Glomerular endothelial cell (primary cell): Measurements from ENCODE around the gene LAMB1. TPM values are rescaled to one million over a fixed set of nuclear protein-coding genes. Genes with fewer than 3 reads are reported as not detected.
"Not testable (repeated sequence)": the region's sequence is repeated elsewhere in the genome, so short reads cannot be mapped to it uniquely, and the experiment has no call there.

Experiments used
- DNase-seq: peaks from one replicate; pipeline ENCODE4 v3.0.0-alpha.2; 2011; ENCODE audit warnings: low read depth, low spot score; ENCODE audit errors: extremely low read depth
- total RNA-seq: library from RNA; depleted of rRNA; stranded (reverse); fragments of >200 nt; gene quantifications from 2 replicates; pipeline ENCODE4 v1.2.3, GENCODE V29; 2015

LAMB1 gene
- total RNA-seq, 1 donor from 2014 or later = 732 TPM

DNA sequence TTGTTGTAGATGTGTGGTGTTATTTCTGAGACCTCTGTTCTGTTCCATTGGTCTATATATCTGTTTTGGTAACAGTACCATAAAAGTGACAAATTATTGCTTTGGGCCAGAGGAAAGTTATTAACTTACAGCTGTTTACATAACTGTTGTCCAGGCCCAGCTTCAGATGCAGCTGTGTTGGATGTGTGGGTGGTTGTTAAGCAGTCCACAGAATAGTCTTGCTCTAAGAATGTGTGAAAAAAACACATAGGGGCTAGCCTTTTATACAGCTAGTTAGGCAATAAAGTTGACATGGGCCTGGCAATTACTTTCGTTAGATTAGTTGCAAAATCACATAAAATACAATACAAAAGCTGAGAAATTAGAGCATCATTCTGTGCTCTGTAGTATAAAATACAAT lies 80.1 kb downstream of the LAMB1 start:
- DNase-seq = no peak

DNA sequence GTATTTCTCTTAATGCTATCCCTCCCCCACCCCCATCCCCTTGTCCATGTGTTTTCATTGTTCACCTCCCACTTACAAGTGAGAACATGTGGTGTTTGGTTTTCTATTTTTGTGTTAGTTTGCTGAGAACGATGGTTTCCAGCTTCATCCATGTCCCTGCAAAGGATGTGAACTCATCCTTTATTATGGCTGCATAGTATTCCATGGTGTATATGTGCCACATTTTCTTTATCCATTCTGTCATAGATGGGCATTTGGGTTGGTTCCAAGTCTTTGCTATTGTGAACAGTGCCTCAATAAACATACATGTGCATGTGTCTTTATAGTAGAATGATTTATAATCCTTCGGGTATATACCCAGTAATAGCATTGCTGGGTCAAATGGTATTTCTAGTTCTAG lies 81.1 kb downstream of the LAMB1 start:
- not testable (repeated sequence) for DNase-seq

DNA sequence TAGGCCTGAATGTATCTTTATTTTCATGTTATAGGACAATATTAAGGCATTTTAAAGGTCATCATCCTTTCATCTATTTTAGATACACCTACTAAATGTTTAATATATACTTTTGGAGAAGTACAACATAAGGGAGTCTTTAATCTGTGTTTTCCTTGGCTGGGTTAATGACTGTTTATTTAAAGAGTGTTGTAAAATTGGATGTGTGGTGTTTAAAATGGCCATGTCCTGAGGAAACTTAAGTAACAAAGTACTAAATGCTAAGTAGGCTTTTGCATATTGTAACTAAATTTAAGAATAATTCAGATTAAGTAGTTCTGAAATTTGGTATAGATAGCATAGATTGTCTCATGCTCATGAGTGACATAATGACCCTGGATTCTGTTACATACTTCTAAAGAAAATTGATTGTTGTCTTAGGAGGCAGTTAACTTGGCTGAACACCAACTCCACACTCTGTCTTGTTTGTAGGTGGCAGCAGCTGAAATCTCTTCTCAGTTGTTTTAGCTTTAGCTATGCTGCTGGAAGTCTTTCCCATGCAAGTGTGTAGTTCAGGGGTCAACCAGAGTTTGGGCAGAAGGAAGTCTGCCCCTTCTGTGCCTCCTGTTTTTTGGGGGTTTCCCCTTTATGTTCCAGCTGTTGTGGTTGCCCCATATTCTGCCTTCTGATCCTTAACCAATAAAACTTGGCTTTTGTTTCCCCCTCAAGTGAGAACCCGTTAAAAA lies 82.8 kb downstream of the LAMB1 start:
- no peak for DNase-seq

DNA sequence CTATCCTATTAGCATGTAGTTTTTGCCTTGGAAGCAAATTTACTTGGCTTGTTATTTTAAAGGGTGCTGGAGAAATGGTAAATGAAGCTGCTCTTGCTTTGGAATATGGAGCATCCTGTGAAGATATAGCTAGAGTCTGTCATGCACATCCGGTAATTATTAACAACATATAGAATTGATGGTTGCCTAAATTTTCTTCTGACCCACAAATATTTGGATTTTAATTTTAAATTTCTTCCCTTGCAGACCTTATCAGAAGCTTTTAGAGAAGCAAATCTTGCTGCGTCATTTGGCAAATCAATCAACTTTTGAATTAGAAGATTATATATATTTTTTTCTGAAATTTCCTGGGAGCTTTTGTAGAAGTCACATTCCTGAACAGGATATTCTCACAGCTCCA lies 84.0 kb downstream of the LAMB1 start:
- no peak for DNase-seq

DNA sequence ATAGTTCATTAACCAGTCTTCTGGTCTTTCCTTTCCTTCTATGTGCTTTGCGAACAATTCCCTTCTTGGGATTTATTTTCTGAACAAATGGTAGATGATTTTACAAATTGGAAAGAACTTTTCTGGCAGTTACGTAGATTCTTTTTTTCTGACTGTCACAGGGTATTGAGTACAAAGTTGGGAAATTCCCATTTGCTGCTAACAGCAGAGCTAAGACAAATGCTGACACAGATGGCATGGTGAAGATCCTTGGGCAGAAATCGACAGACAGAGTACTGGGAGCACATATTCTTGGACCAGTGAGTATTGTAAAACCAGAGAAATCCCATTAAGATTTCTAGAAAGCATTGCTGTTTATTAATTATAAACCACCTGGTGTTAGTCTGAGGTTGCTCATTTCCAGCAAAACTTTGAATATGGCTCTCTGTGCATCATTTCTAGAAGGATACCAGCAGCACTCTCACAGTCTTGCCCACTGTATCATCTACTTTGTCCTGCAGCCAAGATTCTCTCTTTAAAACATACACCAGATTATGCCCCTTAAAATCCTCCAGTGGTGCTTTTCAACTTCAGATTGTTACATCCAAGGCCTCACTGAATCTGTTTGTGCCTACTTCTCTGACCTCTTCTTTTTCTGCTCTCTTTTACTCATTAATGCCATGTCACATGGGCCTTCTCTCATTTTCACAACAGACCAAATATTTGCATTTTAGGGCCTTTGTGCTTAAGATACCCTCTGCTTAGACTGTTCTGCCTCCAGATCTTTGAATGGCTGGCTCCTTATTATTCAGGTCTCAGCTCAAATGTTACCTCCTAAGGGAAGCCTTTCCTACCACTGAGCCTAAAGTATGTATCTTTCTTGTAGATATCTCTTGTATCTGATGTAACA lies 85.0 kb downstream of the LAMB1 start:
- DNase-seq = no peak

DNA sequence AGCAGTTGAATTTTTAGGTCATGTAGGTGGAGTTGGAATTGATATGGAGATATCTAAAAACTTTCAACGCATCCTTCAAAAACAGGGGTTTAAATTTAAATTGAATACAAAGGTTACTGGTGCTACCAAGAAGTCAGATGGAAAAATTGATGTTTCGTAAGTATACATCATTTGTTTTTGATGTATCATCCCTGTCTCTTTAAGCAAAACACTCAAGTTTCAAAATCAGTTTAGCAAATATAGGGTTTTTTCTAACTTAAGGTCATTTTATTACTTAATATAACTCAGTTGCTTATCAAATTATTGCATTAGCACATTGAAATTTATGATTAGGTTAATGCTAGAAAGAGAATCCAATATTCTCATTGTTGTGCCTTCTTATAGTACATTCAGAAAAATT lies 87.4 kb downstream of the LAMB1 start:
- no peak for DNase-seq

DNA sequence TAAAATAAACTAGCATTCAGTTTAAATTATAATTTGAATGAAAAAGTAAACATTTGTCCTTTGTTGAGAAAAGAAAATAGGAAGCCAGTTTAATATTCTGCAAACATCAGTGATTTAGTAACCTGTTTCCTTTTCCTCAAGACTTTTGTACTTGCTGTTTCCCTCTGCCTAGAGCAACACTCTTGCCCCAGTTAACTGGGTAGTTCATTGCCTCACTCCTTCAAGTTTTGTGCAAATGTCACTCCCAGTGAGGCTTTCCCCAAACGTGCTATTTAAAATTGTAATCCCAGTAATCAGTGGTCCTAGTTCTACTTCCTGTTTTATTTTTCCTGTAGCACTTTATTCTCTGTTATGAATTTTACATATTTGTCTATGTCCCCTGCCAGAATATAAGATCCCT lies 88.1 kb downstream of the LAMB1 start:
- DNase-seq = no peak

DNA sequence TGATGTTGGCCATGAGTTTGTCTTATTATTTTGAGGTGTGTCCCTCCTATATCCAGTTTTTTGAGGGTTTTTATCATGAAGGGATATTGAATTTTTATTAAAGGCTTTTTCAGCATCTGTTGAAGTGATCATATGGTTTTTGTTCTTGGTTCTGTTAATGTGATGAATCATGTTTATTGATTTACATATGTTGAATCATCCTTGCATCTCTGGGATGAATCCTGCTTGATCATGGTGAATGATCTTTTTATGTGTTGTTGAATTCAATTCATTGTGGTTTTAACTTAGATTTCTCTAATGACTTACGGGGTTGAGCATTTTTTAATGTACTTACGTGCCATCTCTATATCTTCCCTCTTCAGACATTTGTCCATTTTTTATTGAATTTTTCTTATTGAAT lies 89.1 kb downstream of the LAMB1 start:
- no peak for DNase-seq

DNA sequence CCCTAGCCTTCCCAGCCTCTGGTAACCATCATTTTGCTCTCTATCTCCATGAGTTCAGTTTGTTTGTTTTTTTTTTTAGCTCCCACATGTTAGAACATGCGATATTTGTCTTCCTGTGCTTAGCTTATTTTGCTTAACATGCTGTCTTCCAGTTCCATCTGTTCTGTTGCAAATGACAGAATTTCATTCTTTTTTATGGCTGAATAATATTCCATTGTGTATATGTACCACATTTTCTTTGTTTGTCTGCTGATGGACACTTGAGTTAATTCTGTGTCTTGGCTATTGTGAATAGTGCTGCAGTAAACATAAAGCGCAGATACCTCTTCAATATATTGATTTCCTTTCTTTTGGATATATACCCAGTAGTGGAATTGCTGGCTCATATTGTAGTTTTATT lies 91.0 kb downstream of the LAMB1 start:
- DNase-seq = no peak

DNA sequence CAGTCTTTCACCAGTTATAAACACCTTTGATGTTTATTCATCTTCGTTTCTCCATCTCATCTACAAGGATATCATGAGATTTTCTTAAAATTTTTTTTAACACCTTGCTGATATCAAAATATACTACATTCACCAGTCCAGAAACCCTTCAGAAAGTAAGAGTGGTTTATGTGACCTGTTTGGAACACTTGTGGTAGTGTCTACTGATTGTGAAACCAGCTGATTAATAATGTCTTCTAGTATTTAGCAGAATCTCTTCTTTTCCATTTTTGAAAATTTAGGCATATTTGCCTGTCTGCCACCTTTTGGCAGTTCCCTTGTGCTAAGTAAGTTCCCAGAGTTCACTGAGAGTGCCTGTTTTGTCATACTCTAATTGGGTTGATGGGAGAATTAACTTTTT lies 93.5 kb downstream of the LAMB1 start:
- DNase-seq = no peak

DNA sequence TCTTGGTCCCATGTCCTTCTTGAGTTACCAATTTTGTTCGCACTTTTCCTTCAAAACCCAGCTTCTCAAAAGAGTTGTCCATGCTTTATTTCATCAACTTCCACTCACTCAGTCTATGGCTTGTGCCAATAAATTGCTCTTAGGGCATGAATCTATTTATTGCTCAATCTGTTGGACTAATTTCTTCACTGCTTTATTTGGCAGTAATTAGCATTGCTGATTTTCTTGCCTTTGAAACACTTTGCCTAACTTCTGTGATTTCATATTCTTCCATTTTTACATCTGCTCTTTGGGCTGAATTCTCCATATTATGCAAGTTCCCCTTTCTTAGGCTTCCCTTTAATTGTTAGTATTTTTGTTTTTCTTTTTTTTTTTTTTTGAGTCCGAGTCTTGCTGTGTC lies 95.2 kb downstream of the LAMB1 start:
- no peak for DNase-seq

DNA sequence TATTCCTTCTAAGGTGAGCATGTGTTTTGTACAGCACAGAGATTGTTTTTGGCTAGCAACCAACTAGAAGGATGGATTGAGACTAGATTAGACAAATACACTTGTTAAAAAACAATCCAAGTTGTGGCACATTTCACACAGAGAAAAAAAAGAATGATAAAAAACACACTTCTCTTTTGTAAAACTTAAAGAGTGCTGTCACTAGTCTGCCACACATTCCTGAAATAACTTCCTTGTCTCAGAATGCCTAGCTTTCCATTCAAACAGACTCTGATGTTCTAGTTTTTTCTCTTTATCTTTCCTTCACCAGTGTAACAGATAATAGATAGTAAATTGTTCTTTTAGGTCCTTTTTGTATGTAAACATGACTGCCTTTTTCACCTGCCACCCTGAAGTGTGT lies 100.6 kb downstream of the LAMB1 start:
- DNase-seq = no peak

DNA sequence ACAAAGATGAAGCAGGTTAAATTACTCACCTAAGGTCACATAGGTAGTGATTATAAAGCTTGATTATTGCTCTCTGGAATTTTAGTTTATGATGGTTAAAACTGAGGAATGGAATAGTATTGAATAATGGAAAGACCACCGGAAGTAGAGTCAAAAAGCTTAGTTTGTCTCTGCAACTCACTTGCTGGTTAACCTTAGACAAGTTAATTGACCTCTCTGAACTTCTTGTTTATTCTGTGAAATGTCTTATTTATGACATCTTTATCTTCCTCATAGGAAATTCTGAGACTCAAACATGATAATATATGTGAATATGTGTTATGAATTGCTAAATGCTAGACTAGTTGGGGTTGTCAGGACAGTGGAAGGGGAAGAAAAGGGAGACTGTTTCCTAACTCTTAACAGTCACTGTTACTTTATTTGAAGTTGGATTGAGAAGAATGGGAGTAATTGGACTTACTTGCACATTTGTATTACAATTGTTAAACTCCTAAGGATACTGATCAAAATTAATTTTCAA lies 102.4 kb downstream of the LAMB1 start:
- no peak for DNase-seq

DNA sequence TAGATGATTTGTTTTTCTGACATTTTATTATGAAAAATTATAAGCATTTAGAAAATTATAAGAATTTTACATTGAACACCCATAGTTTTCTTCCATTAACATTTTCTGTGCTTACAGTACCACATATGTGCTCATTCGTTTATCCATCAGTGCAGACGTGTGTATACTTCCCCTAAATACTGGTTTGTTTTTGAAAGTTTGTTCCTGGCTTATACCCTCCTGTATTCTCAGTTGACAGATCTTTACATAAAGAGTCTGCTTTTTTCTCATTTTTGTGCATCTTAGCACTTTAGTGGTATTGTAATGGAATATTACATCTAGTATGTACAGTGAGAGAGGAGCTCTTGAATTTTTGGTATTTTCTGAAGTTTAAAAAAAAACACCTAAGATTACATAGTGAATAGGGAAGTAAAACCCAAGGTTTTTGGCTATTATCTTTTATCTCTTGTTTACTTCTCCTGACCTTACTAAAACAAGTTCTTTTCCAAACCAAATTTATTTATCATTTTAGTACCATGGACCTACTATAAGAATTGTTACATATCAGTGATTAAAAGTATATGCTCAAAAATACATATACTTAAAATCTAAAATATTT lies 103.9 kb downstream of the LAMB1 start:
- DNase-seq = no peak

DNA sequence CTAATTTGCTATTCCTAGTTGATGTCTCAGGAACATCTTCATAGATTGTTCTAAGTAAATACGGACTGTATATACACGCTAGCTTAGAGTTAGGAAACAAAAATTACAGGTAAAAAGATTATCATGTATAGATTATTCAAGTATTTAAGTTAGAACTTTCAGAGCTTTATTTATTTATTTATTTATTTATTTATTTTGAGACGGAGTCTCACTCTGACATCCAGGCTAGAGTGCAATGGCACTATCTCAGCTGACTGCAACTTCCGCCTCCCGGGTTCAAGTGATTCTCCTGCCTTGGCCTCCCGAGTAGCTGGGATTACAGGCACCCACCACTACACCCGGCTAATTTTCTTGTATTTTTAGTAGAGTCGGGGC lies 110.6 kb downstream of the LAMB1 start:
- not testable (repeated sequence) for DNase-seq

DNA sequence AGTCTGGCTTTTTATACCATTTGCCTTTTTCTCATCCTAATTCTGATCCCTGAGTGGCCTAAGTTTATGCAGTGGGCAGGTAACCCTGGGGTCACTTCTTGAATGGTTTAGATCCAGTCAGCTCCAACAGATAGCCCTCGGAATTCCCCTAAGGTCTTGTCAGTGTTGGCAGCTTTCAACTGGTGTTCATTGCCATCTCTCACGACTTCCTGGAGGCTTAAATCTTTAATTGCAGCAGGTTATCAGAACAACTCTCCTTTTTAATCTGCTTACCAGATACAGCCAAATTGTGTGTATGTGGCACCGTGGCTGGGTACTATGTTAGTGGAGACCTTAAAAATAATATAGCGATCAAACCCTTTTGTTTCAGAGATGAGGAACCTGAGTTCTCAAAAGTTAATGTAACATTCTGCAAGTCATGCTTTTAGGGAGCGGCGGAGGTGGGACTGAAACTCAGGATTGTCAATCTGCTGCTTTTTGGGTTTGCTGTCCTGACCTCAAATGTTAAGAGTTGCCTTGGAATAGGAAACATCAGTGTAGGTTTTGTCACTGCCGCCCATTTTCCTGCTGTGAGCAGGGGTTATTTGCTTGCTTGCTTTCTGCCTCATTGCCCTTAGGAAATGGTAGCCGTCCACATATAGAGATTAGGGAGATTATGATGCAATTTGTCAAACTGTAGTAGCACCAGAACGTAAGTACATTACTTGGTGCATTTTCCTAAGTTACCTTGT lies 111.2 kb downstream of the LAMB1 start:
- no peak for DNase-seq

DNA sequence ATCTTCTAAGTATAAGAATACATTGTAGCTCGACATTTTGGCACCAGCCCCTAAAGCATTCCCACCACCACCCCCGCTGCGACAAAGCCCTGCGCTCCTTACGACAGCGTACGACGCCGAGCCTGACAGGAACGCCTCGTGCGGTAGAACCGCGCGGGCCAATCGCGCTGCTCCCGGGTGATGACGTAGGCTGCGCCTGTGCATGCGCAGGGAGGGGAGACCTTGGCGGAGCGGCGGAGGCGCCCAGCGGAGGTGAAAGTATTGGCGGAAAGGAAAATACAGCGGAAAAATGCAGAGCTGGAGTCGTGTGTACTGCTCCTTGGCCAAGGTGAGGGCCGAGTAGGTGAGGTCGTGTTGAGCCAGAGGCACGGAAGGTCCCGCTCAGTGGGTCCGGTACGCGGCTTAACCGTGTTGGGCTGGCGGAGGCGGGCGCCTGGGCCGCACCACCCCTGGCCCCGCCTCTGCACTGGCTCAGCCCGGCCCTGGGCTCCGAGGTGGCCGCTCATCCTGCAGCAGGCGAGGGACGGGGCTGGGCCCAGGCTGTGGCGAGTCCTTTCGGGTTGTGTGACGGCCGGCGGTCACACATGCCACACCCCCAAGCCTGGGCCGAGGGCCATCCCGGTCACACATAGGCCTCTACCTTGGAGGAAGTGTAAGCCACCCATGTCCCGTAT lies 111.9 kb downstream of the LAMB1 start, which contains the start of gene DLD:
Gene DLD, plus strand, starts transcription at position 222 of the 674 bp plus-strand sequence. Its CDS starts 68 bp downstream, at position 290.
- DNase-seq = peak; percentile 41

DNA sequence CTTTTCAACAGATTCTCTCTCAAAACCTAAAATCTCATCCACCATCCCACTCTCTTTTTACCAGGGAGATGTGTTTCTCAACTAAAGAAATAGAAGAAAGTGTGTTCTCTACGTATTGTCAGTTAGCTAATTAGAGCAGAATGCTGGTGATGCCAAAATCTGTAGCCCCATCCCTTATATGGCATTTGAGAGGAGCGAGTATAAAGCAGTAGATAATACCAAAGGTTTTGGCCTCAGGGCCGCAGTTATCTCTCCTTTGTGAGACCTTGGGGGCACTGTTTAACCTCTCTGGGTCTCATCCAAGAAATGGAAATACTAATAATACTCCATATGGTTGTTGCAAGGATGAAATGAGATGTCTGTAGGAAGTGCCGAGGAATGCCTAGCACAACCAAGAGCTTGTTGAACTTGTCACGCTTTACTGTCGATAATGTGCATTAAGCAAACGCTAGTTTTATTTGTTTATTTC lies 112.4 kb downstream of the LAMB1 start:
- no peak for DNase-seq

DNA sequence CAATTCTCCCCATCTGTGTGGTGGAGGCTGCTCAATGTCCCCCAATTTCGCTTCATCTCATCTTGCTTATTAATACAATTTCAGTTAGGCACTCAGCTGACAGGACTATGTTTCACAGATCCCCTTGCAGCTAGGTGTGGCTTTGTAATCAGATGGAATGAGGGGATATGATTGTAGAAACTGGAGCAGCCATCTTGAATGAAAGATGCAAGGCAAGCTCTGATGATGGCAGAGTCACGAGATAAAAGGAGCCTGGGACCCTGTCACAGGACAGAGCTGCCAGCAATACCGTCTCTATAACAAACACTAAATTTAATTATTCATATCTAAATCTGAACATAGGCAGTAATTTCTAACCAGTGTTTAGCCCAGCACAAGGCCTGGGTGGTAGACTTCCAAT lies 113.0 kb downstream of the LAMB1 start:
- DNase-seq = no peak

DNA sequence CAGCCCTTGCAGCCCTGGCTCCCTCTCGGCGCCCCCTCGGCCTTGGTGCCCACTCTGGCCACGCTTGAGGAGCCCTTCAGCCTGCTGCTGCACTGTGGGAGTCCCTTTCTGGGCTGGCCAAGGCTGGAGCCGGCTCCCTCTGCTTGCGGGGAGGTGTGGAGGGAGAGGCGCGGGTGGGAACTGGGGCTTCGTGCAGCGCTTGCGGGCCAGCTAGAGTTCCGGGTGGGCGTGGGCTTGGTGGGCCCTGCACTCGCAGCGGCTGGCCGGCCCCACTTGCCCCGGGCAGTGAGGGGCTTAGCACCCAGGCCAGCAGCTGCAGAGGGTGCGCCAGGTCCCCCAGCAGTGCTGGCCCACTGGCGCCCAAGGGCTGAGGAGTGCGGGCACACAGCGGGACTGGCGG lies 115.1 kb downstream of the LAMB1 start:
- not testable (repeated sequence) for DNase-seq
